GM18502 (cell line): Measurements from ENCODE around the gene ROR2.
"Not testable (repeated sequence)": the region's sequence is repeated elsewhere in the genome, so short reads cannot be mapped to it uniquely, and the experiment has no call there.

Experiments
- ATAC-seq: cut with Tn5 transposase; IDR thresholded peaks from one replicate; pipeline ENCODE4 v1.9.1; 2021; ENCODE audit warnings: mild to moderate bottlenecking; ENCODE audit not compliant: unreplicated experiment, poor library complexity

The ROR2 gene

DNA sequence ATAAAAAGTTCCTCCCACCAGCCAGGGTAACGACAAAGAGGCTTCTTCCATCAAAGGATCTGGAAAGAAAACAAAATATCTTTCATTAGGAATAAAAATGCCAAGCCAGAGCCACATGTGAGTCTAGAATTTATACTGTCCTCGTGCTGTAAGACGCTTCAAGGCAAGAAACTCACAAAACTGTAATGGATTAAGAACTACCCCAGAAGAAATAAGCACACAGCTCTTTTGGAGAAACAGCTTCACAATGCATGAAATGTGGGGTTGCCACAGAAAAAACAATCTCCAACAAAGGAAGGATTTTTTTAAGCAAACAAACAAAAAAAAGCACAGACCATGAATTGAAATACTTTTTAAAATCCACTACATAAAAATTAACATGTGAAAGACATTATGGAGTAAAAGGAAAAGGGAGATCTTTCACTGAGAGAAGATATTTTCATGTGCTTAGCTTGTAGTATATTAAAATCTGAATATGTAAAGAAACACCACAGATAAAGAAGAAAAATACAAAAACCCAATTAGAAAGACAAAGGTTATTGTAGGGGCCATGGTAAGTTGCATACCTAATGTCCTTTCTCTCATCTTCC, 385.9 kb downstream of the ROR2 start:
- ATAC-seq: no peak

DNA sequence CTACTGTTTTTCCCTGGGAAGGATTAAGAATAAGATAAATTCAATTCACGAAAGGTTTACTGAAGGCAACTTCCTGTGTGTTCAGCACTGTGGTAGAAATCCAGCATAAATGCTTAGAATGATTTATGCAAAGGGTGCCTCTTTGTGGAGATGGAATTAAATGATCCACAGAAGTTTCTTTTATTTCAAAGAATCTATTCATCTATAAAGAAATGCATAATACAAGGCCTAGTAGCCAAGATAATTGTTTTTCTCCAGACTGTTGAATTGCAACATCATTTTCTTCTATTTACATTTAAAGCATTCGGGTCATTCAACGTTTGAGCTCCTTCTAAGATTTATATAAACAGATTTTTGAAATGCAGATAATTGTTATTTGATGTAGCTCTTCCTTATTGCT, 387.6 kb downstream of the ROR2 start:
- ATAC-seq: no peak

DNA sequence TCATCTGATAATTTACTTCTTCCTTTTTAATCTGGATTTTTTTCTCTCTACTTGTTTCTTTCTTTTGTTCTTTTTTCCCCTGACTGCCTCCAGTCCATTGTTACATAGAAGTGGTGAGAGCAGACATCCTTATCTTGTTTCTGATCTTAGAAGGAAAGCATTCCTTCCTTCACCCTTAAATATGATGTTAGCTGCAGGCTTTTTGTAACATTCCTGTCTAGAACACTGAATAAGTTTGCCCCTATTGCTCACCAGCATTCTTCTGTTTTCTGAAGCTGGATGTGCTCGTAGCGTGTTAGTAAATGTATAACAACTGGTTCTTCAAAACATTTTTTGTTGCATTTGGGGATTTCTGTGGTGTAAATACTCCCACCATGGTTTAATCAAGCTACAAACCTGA, 389.7 kb downstream of the ROR2 start:
- no peak for ATAC-seq

DNA sequence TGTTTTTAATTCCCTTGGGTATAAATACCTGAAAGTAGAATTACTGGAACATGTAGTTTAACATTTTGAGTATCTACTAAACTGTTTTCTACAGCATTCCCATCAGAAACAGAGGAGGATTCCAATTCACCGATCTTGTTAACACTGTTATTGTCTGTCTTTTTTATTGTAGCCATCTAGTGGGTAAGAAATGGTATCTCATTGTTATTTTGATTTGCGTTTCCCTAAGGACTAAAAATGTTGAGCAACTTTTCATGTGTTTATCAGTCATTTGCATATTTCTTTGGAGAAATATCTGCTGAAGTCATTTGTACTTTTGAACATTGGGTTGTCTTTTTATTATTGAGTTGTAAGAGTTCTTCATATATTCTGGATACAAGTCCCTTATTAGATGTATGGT, 391.1 kb downstream of the ROR2 start:
- no peak for ATAC-seq

DNA sequence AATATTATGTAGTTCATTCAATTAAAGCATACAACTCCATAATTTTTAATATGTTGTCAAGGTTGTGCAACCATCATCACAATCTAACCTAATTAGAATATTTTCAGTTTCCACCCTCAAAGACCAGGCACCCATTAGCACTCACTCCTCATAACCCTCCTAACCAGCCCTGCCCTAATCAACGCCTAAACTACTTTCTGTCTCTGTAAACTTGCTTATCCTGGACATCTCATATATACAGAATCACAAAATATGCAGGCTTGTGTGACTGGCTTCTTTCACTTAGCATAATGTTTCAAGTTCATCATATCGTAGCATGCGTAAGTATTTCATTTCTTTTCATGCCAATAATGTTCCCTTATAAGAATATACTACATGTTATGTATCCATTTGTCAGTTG, 391.6 kb downstream of the ROR2 start:
- ATAC-seq: no peak

DNA sequence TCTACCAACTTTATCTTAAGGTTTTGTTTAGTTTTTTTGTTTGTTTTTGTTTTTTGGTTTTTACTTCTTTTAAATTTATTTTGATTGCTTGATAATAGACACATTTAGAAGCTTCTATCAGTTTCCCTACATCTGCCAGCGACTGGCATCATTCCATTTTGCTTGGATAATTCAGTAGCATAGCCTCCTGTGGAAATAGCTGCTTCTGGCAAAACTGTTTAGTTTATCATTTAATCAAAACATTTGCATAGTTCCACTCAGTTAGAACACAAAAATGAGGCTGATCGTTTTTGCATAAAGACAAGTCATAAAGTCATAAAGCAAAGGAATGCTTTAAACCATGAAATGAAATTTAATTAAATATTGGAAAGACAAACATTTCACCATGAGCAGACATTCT, 392.7 kb downstream of the ROR2 start:
- no peak for ATAC-seq

DNA sequence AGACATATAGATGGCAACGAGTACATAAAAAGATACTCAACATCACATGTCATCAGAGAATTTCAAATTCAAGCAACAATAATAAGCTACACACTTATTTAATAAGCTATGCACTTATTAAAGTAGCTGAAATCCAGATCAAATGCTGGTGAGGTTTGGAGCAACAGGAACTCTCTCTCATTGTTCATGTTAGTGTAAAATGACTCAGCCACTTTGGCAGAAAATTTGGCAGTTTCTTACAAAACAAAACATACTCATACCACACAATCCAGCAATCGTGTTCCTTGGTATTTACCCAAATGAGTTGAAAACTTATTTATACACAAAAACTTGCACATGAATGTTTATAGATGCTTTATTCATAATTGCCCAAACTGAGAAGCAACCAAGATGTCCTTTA, 394.9 kb downstream of the ROR2 start:
- ATAC-seq: no peak

DNA sequence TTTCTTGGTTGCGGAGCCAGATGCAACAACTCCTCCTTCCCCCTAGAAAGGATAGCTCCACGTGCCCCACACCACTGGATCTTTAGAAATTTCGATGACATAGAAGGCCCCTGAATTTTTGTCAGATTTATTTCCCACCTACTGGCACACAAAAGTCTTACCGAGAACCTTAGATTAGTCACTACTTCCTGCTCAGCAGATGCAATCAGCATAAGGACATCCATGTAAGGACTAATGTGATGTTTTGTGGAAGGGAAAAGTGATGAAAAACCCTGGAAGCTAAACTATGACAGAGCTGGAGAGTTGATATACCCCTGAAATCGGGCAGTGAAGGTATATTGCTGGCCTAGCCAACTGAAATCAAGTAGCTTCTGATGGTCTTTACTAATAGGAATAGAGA, 400.9 kb downstream of the ROR2 start:
- no peak for ATAC-seq

DNA sequence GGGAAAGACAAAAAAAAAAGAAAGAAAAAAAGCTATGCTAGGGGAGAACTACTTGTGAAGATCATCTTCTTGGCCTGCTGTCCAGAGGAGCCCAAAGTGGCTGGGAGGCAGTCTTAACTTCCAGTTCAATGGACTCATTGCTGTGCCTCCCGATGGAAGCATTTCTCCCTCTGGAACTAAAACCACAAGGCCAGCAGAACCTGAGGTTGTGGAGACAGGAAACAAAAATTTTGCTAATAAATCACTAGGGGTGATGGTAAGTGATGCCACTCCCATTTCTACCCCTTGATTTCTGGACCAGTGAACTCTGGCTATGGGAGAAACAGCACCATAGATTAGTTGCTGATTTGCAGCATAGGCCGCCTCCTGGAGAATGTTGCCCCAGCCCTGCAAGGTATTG, 402.9 kb downstream of the ROR2 start:
- ATAC-seq: no peak

DNA sequence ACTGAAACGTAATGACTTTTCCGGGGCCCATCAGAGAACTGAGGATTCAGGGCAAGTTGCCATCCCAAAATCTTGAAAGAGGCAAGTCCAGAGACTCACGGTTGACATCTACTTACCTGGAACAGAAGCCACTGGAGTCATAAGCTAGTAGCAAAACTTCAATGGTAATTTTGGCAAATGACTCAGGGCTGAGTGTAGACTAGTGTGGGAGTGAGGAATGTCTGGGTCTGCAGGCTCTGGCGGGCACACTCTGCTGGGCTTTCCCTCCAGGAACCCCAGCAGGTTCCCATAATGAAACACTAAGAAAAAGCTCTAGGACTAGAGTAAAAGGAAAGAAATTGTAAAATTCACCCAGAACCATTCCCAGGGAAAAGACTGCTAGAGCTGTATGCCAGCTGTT, 403.5 kb downstream of the ROR2 start:
- ATAC-seq: no peak

DNA sequence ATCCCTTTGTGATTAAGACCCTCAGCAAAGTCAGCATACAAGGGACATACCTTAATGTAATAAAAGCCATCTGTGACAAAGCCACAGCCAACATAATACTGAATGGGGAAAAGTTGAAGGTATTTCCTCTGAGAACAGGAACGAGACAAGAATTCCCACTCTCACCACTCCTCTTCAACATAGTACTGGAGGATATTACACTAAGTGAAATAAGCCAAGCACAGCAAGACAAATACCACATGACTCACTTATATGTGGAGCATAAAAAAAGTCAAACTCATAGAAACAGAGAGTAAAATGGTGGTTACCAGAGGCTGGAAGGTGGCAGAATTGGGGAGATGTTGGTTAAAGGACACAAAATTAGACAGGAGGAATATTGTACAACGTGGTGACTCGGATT, 408.3 kb downstream of the ROR2 start:
- ATAC-seq: no peak

DNA sequence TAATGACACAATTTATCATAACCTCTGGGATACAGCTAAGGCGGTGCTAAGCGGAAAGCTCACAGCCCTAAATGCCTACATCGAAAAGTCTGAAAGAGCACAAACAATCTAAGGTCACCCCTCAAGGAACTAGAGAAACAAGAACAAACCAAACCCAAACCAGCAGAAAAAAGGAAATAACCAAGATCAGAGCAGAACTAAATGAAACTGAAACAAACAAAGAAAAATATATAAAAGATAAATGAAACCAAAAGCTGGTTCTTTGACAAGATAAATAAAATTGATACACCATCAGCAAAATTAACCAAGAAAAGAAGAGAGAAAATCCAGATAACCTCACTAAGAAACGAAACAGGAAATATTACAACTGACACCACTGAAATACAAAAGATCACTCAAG, 409.5 kb downstream of the ROR2 start:
- not testable (repeated sequence) for ATAC-seq

DNA sequence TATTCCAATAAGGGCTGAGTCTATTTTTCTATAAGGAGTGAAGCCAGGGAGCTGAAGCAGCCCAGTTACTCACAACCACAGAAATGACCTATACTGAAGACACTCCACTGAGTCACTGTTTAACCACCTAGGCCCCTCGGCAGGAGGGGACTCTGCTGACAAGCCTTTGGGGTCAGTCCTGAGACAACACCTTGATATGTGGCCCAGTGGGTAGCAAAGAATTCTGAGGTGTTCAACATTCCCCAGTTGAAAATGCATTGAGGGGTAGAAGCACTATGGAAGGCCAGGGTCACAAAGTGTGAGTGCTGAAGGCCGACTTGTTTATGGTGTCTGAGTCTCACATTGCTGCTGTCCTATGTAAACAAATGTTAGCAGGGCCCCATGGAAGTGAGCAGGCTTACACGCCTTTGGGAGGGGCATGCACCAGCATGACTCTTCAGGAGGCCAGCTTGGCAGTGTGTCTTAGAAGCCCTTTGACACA, 413.8 kb downstream of the ROR2 start:
- ATAC-seq: no peak

DNA sequence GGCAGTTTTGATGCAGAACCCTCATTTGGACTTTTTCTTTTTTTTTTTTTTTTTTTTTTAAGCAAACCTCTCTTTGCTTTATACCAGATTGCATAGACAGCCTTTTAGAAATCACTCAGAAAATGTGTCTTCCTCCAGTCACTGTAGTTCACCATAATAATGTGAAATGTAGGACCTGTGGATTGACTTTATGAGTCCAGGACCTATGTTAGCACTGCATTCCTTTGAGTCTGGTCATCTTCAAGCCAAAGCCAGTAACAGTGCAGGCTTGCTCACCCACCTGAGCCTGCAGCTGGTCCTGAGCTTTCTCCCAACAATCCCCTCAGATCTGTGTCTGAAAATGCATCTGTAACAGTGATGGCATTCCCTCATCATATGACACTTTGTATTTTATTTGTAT, 415.7 kb downstream of the ROR2 start:
- ATAC-seq: no peak

DNA sequence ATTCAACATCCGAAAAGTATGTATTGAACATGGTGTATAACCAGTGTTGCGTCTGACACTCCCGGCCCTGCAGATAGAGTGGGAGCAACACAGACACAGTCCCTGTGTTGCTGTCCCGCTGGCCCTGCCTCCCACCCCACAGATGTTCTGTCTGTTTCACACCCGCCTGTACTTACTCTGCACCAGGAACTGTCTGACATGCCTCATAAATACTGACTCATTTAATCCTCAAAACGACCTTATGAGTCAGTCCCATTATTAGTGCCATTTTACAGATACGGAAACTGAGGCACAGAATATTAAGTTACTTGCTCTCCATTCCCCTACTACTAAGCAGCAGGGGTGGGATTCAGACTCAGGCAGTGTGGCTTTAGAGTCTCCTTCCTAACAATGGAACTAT, 416.6 kb downstream of the ROR2 start:
- no peak for ATAC-seq

DNA sequence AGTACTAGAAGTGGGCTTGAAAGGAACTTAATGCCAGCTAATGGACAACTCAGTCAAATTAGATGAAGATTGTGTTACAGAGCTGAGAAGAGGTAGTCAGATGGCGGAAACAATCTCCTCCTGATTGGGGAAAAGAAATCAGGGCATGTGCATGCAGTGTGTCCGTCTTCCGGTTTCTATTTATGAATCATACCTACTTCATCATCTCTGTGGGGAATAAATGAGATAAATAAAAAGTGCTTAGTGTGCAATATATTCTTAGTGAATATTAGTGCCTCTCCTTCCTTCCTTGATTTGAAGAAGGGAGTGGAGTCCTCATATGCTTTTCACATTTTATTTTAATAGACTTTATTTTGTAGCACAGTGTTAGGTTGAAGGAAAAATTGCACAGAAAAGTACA, 417.7 kb downstream of the ROR2 start:
- no peak for ATAC-seq

DNA sequence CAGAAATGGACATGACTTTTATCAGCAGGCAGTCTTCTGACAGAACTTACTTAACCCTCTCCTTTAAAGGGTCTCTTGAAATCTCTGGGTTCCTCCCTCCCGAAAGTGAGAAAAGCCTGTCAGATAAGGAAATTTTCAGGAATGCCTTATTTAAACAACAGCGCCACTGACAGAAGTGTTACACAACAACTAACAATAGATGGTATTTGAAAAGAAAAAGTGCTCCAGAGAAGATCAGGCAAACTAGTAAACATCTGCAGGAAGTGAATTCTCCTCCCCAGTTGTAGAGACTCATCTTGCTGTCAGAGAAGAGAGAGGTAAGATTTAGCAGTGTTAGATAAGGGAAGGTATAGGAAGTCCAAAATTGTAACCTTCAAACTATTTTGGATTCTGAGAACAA, 419.2 kb downstream of the ROR2 start:
- no peak for ATAC-seq

DNA sequence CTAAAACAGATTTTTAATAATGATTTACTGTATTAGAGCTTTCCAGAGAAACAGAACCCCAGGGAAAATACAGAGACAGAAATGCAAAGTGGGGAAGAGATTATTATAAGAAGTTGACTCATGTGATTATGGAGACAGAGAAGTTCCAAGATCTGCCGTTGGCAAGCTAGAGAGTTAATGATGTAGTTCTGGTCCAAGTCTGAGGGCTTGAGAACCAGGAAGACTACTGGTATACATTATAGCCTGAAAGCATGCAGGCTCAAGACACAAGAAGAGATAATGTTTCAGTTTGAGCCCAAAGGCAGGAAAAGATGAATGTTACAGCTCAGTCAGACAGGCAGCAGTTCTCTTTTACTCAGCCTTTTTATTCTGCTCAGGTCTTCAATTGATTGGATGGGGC, 427.5 kb downstream of the ROR2 start:
- ATAC-seq: no peak

DNA sequence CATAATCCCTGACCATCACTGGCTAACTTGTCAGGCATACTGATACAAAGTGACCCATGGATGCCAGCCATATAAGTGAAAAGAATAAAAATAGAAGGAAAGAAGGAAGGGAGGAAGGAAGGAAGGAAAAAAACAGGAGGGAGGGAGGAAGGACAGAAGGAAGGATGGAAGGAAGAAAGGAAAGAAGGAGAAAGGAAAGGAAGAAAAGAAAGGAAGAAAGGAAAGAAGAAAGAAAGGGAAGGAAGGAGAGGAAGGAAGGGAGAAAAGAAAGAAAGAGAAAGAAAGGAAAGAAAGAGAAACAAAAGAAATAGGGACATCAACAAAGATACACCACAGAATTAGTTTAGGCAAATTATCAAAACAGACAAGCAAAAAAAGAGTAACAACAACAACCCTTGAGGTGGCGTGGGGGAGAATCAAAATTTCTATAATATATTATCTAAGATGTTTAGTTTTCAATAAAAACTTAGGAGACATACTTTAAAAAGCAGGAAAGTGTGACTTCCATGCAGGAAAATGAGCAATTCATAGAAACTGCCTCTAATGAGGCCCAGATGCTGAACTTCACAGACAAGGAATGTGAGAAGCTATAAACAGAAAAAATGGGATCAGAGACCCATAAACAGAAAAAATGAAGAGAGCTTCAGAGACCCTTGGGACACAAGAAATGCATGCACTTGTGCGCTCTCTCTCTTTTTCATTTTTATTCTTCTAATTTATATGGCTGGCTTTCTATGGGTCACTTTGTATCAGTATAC, 430.3 kb downstream of the ROR2 start:
- ATAC-seq: no peak

DNA sequence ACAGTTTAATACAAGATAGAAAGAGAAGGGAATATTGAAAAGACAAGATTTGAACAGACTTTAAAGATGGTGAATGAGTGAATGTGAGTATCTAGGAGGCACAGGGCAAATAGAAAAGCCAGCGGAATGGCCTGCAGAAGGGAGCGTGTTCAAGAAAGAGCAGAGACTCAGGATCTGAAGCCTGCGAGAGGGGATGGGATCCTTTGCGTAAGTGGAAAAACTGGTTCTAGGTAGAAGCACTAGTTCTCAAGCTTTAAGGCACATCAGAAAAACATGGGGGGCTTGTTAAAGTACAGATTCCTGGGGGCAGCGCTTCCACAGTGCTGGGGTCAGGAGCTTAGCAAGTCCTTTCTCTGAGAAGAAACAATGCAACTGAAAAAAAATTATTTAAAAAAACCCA, 431.6 kb downstream of the ROR2 start:
- no peak for ATAC-seq

DNA sequence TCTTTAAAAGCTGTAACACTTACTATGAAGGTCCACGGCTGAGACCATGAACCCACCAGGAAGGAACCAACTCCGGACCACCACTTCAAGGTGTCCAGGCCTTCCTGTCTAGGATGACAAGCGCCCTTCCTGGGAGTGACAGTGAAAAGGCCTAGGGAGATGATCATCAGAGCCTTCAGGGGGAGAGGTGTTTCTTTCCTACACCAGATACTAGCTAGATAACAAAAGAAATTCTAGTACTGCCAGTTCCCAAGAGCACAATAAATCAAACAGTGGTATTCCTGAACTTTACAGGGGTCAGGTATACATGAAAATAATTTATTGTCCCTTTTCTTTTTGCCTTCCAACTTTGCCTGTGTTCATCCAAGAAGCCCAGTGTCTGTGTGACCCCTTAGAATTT, 432.2 kb downstream of the ROR2 start:
- ATAC-seq: no peak

DNA sequence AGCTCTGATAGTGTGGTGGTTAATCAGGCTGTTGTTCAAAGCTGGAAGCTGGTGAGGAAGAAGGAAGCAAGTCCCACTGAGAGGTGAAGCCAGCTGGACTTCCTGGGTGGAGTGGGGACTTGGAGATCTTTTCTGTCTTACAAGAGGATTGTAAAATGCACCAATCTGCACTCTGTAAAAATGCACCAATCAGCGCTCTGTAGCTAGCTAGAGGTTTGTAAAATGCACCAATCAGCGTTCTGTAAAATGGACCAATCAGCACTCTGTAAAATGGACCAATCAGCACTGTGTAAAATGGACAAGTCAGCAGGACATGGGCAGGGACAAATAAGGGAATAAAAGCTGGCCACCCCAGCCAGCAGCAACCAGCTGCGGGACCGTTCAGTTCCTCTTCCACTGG, 432.7 kb downstream of the ROR2 start:
- ATAC-seq: not testable (repeated sequence)
